Trophoblast cell (in vitro differentiated cells and primary cell): Measurements from ENCODE around the gene SIK2.

ENCODE experiments used
- DNase-seq, 2 donors: peaks; one replicate each; pipeline ENCODE4 v3.0.0-alpha.2; 2016
- H2AFZ ChIP-seq: 2 replicates; pipeline ENCODE4 v1.6.1; 2013; ENCODE audit warnings: low read length, moderate library complexity, mild to moderate bottlenecking; ENCODE audit not compliant: insufficient read depth, poor library complexity
- H2AK5ac ChIP-seq: 2 replicates; pipeline ENCODE4 v1.6.1; 2013; ENCODE audit warnings: mild to moderate bottlenecking, low read length
- H2BK120ac ChIP-seq: 2 replicates; pipeline ENCODE4 v1.6.1; 2013; ENCODE audit warnings: low read length, mild to moderate bottlenecking, moderate library complexity; ENCODE audit not compliant: insufficient read depth, poor library complexity
- H2BK12ac ChIP-seq: 2 replicates; pipeline ENCODE4 v1.6.1; 2013; ENCODE audit warnings: mild to moderate bottlenecking, low read length, moderate library complexity
- H2BK5ac ChIP-seq: 2 replicates; pipeline ENCODE4 v1.6.1; 2013; ENCODE audit warnings: low read length, low read depth, moderate library complexity, mild to moderate bottlenecking; ENCODE audit not compliant: poor library complexity
- H3K14ac ChIP-seq: 2 replicates; pipeline ENCODE4 v1.6.1; 2013; ENCODE audit warnings: mild to moderate bottlenecking, low read length
- H3K18ac ChIP-seq: 2 replicates; pipeline ENCODE4 v1.6.1; 2013; ENCODE audit warnings: mild to moderate bottlenecking, low read length
- H3K23ac ChIP-seq: 2 replicates; pipeline ENCODE4 v1.6.1; 2013; ENCODE audit warnings: low read length
- H3K27ac ChIP-seq: 2 replicates; pipeline ENCODE4 v1.5.1; 2013; ENCODE audit warnings: low read depth, mild to moderate bottlenecking, inconsistent platforms, low read length, moderate library complexity
- H3K27me3 ChIP-seq: 2 replicates; pipeline ENCODE4 v1.6.1; 2013; ENCODE audit warnings: inconsistent platforms, mild to moderate bottlenecking, low read length, moderate library complexity; ENCODE audit not compliant: insufficient read depth
- H3K36me3 ChIP-seq, 2 experiments: 1 replicate in 1 of 2; 2 replicates in 1 of 2; pipeline ENCODE4 v1.6.1; 2013; ENCODE audit warnings: low read length in 2 of 2, mild to moderate bottlenecking in 2 of 2, moderate library complexity in 1 of 2; ENCODE audit not compliant: insufficient read depth in 2 of 2, control insufficient read depth in 1 of 2
- H3K4ac ChIP-seq: 2 replicates; pipeline ENCODE4 v1.6.1; 2013; ENCODE audit warnings: low read depth, mild to moderate bottlenecking, low read length, moderate library complexity
- H3K4me1 ChIP-seq, 2 experiments: 1 replicate in 1 of 2; 2 replicates in 1 of 2; pipeline ENCODE4 v1.6.1; 2013; ENCODE audit warnings: low read length in 2 of 2, mild to moderate bottlenecking in 2 of 2, moderate library complexity in 1 of 2; ENCODE audit not compliant: insufficient read depth in 2 of 2, control insufficient read depth in 1 of 2
- H3K4me2 ChIP-seq: 2 replicates; pipeline ENCODE4 v1.6.1; 2013; ENCODE audit warnings: inconsistent platforms, mild to moderate bottlenecking, low read length, moderate library complexity
- H3K4me3 ChIP-seq: 2 replicates; pipeline ENCODE4 v1.5.1; 2013; ENCODE audit warnings: mild to moderate bottlenecking, low read depth, low read length, inconsistent platforms
- H3K79me1 ChIP-seq: one replicate; pipeline ENCODE4 v1.6.1; 2013; ENCODE audit warnings: low read length
- H3K79me2 ChIP-seq: 2 replicates; pipeline ENCODE4 v1.6.1; 2013; ENCODE audit warnings: low read length, mild to moderate bottlenecking; ENCODE audit not compliant: control insufficient read depth, insufficient read depth, poor library complexity
- H3K9ac ChIP-seq: 2 replicates; pipeline ENCODE4 v1.6.1; 2013; ENCODE audit warnings: mild to moderate bottlenecking, low read length
- H3K9me3 ChIP-seq: 2 replicates; pipeline ENCODE4 v1.6.1; 2013; ENCODE audit warnings: low read depth, mild to moderate bottlenecking, control low read depth, inconsistent platforms, low read length; ENCODE audit not compliant: insufficient read depth
- H4K12ac ChIP-seq: 2 replicates; pipeline ENCODE4 v1.6.1; 2013; ENCODE audit warnings: low read depth, mild to moderate bottlenecking, low read length, moderate library complexity
- H4K8ac ChIP-seq: 2 replicates; pipeline ENCODE4 v1.6.1; 2013; ENCODE audit warnings: low read depth, mild to moderate bottlenecking, low read length, moderate library complexity
- H4K91ac ChIP-seq: one replicate; pipeline ENCODE4 v1.6.1; 2013; ENCODE audit warnings: low read depth, mild to moderate bottlenecking, low read length, moderate library complexity
- WGBS: extraction: QIAGEN DNeasy Blood & Tissue Kit; methylation state at CpG from one replicate; pipeline ENCODE4 v1.1.7; 2013; ENCODE audit warnings: missing lambda C conversion rate; ENCODE audit not compliant: insufficient read length, insufficient coverage; ENCODE audit errors: extremely low coverage; 5-methylcytosine and 5-hydroxymethylcytosine counted together

The SIK2 gene

DNA sequence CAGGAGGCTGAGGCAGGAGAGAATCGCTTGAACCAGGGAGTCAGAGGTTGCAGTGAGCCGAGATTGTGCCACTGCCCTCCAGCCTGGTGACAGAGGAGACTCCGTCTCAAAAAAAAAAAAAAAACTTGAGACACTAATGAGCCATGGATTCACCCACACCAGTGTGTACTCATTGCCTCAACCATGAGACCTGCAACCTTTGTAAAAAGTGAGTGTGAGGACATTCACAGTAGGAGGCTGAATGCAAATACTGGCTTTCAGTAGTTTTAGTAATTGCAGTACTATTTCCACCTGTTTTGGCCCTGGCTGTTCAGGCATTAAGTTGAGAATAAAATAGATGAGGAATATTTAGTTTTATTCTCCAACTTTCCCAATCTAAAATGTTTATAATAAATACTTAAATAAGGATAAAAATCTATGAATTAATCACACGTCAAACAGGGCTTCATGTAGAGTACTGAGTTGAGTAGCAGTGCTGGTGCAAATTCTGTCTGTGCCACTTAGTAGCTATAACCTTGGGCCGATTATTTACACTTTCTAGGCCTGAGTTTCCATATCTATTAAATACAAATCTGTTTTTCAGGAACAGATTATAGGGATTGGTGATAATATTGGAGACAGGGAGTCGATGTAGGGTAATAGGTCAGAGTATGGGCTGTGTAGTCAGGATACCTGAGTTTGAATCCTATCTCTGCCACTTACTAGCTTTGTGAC, 91.1 kb downstream of the SIK2 start:
- H3K9ac ChIP-seq: no peak overlapping the region
- no CpG with 5 or more reads among the region's 6 CpGs for WGBS

DNA sequence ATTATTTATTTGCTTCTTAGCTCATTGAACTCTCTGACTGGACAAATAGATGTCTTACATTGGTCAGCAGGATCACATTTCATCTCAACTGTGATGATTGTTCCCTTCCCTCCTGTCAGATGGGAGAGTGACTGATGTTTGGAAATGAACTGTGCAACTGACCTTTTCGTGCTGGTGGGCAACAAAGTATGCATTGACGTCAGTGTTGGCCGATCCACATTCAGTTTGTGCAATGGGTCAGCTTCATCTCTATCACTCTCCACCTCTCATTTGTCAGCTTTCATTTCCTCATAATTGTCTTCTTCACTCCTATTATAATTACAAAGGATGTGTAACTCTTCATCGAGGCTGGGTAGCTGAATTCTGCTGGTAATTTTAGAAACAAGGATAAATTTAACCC, 92.6 kb downstream of the SIK2 start:
- Histone ChIP-seq H3K14ac (no peak overlapping the region), H3K79me1 (no peaks in the 10 kb centered on the region), H3K9me3 (no peaks in the 10 kb centered on the region), H3K79me2 (no peaks in the 10 kb centered on the region), H3K36me3 (peaks cover 0 to 1% of the 10 kb centered on the region in 2 experiments), H3K18ac (no peak overlapping the region), H3K4me2 (no peak overlapping the region), H3K4me3 (no peak overlapping the region), H2BK5ac (no peak overlapping the region), H3K23ac (no peak overlapping the region), H3K27me3 (no peaks in the 10 kb centered on the region), H4K91ac (no peak overlapping the region), H2BK12ac (no peak overlapping the region), H3K9ac (no peak overlapping the region), H2AFZ (no peak overlapping the region), H4K12ac (no peak overlapping the region), H3K4ac (no peak overlapping the region), H3K27ac (no peak overlapping the region), H2BK120ac (no peak overlapping the region), H2AK5ac (no peak overlapping the region), H3K4me1 (no peaks in the 10 kb centered on the region), H4K8ac (no peak overlapping the region)
- no CpG with 5 or more reads among the region's 4 CpGs for WGBS
- DNase-seq: no peak

More for the DNA sequence above, 91.1 kb downstream of the SIK2 start:
- H2AK5ac ChIP-seq: no peak overlapping the region
- no peak overlapping the region for H3K27ac ChIP-seq
- H3K79me2 ChIP-seq: no peaks in the 10 kb centered on the region
- no peaks in the 10 kb centered on the region for H3K27me3 ChIP-seq
- H4K8ac ChIP-seq: no peak overlapping the region
- H3K9me3 ChIP-seq: no peaks in the 10 kb centered on the region
- no peak overlapping the region for H3K23ac ChIP-seq
- H3K14ac ChIP-seq: no peak overlapping the region
- no peak for DNase-seq
- H3K4me1 ChIP-seq: no peaks in the 10 kb centered on the region
- no peak overlapping the region for H3K4me2 ChIP-seq
- no peak overlapping the region for H4K91ac ChIP-seq
- H3K36me3 ChIP-seq: peaks cover 0 to 1% of the 10 kb centered on the region in 2 experiments
- no peak overlapping the region for H2AFZ ChIP-seq
- no peak overlapping the region for H2BK120ac ChIP-seq
- H4K12ac ChIP-seq: no peak overlapping the region
- no peak overlapping the region for H2BK12ac ChIP-seq
- no peak overlapping the region for H3K18ac ChIP-seq
- no peak overlapping the region for H3K4ac ChIP-seq
- H3K79me1 ChIP-seq: no peaks in the 10 kb centered on the region
- no peak overlapping the region for H3K4me3 ChIP-seq
- H2BK5ac ChIP-seq: no peak overlapping the region

DNA sequence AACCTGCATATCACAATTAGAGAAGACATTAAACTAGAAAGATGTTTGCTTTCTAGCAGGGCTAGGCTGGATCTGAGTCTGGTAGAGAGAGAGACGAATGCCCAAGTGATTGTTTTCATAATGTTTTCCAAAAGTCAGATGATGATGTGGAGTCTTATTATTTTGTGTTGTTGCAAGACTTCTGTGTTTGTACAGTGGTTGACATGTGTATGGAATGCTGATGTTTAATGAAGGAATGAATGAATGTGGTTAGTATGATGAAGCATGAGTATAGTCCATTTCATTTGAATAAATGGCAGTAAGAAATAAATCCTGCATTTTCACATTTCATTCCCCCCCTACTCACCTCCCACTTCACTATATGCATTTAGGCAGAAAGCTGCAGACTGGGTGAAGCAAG, 94.3 kb downstream of the SIK2 start:
- no peak for DNase-seq
- Histone ChIP-seq H2BK12ac (no peak overlapping the region), H4K12ac (no peak overlapping the region), H3K18ac (no peak overlapping the region), H3K36me3 (peaks cover 0 to 1% of the 10 kb centered on the region in 2 experiments), H4K91ac (no peak overlapping the region), H2BK120ac (no peak overlapping the region), H3K27me3 (no peaks in the 10 kb centered on the region), H2AK5ac (no peak overlapping the region), H3K9ac (no peak overlapping the region), H3K4me2 (no peak overlapping the region), H4K8ac (no peak overlapping the region), H2AFZ (no peak overlapping the region), H3K27ac (no peak overlapping the region), H3K4me3 (no peak overlapping the region), H3K79me2 (no peaks in the 10 kb centered on the region), H3K23ac (no peak overlapping the region), H3K4ac (no peak overlapping the region), H3K14ac (no peak overlapping the region), H3K4me1 (no peaks in the 10 kb centered on the region), H3K9me3 (no peaks in the 10 kb centered on the region), H3K79me1 (no peaks in the 10 kb centered on the region), H2BK5ac (no peak overlapping the region)
- no CpG with 5 or more reads among the region's 1 CpG for WGBS

- no peak overlapping the region for H2AK5ac ChIP-seq
- WGBS: no CpG with 5 or more reads among the region's 1 CpG
Observed at GRCh38 chr11:111697933-111698371, 95.7 kb downstream of the SIK2 start.

More at GRCh38 chr11:111697933-111698371, 95.7 kb downstream of the SIK2 start:
- Histone ChIP-seq H4K8ac (no peak overlapping the region), H3K9ac (no peak overlapping the region), H3K27me3 (no peaks in the 10 kb centered on the region), H2BK12ac (no peak overlapping the region), H2BK5ac (no peak overlapping the region), H4K12ac (no peak overlapping the region), H4K91ac (no peak overlapping the region), H3K79me2 (no peaks in the 10 kb centered on the region), H3K23ac (no peak overlapping the region), H2BK120ac (no peak overlapping the region), H3K18ac (no peak overlapping the region), H3K14ac (no peak overlapping the region), H3K4ac (no peak overlapping the region), H3K79me1 (no peaks in the 10 kb centered on the region), H3K27ac (no peak overlapping the region), H2AFZ (no peak overlapping the region), H3K4me1 (no peaks in the 10 kb centered on the region), H3K4me2 (no peak overlapping the region), H3K4me3 (no peak overlapping the region), H3K36me3 (peaks cover 3% of the 10 kb centered on the region in 2 experiments), H3K9me3 (no peaks in the 10 kb centered on the region)
- DNase-seq: no peak
